Measurements from ENCODE around the gene CDC42EP5. TPM values are rescaled to one million over a fixed set of nuclear protein-coding genes. Genes with fewer than 3 reads are reported as not detected.

CDC42EP5 gene
- polyA plus RNA-seq, 4 donors = 24.1 to 61.0 (median 40.2) TPM

DNA sequence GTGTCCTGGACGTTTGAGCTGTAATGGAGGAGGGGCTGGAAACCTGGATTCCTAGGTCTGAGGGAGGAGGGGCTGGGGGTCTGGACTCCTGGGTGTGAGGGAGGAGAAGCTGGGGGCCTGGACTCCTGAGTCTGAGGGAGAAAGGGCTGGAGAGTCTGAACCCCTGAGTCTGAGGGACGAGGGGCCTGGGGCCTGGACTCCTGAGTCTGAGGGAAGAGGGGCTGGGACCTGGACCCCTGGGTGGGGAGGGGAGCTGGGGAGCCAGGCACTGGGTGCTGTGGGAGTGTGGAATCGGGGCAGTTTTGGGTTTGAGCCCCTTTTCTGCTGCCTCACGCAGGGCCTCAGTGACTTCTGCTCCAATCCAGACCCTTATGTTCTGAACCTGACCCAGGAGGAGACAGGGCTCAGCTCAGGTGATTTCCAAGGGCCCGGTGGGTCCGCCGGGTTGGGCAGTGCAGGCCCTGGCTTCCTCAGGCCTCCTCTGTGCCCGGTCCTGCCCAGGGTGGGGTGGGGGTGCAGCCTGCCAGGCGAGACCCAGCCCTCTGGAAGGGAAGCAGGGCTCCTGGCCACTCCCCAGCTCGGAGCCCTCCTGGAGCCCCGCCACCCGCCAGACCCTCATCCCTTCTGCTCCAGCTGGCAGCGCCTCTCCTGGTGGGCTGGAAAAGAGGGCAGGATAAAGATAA lies 43.4 kb downstream of the CDC42EP5 start:
- no peak for DNase-seq (ENCODE audit: low read depth in 4 of 4, low spot score in 3 of 4)

GRCh38 chr19:54429176-54429495 lies 44.0 kb downstream of the CDC42EP5 start:
- DNase-seq (ENCODE audit: low read depth in 4 of 4, low spot score in 3 of 4) = no peak

- no peak for DNase-seq (ENCODE audit: low read depth in 4 of 4, low spot score in 3 of 4)
These were observed 44.5 kb downstream of the CDC42EP5 start for GRCh38 chr19:54428323-54429175.

- DNase-seq (ENCODE audit: low read depth in 4 of 4, low spot score in 3 of 4) = no peak
These were observed 45.5 kb downstream of the CDC42EP5 start for GRCh38 chr19:54427586-54427985.

DNA sequence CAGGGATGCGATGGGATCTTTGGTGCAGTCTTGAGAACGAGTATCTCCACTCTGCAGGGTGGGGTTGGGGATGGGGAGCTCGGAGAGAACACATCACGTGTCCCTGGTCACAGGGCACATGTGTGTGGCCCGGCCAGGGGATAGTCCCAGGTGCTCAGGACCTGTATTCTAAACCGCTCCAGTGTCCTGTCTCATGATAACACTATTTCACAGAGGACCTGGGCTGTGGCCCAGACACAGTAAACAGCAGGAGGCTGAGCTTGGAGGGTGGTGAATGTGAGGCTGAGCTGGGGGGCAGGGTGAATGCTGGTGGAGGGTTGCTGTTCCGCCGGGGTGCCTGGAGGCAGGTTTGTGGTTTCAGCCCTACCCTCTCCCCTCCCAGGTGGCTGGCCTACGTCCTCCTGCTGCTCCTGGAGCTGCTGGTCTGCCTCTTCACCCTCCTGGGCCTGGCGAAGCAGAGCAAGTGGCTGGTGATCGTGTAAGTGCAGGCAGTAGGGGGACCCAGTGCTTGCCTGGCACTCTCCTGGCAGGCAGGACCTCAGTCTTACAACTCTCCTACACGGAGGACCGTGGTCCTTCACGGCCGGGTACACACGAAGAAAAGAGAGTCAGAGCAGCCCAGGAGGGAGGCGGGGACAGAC lies 46.7 kb downstream of the CDC42EP5 start:
- DNase-seq (ENCODE audit: low read depth in 4 of 4, low spot score in 3 of 4) = no peak

GRCh38 chr19:54425382-54425723 lies 47.7 kb downstream of the CDC42EP5 start:
- no peak for DNase-seq (ENCODE audit: low read depth in 4 of 4, low spot score in 3 of 4)

DNA sequence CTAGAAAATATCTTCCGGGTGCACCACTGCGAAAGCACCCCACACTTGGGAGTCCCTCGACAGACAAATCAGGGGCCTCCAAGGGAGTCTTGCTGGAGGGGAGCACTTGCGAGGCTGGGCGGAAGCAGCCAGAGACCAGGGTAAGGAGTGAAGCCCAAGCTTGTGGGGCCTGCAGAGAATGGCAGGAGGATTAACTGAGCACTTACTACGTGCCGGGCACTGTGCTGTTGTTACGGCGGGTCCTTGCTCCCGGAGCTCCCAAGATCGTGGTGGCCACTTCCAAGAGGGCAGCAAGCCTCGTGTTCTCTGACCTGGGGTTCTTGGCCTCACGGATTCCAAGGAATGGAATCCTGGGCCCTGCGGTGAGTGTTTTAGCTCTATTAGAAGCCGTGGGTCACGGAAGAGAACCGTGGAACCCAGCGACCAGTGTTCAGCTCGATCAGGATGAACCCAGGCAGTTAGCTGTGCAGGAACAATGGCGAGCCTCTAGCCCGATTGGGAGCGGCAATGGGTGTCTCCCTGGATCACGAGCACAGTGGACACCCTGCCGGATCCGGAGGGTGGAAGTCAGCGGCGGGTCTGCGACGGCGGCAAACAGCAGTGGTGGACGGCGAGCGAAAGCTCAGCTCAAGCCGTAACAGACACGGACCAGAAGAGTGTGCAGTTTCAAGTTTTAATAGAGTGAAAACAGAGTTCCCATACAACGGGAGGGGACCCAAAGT lies 48.3 kb downstream of the CDC42EP5 start:
- no peak for DNase-seq (ENCODE audit: low read depth in 4 of 4, low spot score in 3 of 4)

- no peak for DNase-seq (ENCODE audit: low read depth in 4 of 4, low spot score in 3 of 4)
These were observed 48.9 kb downstream of the CDC42EP5 start for GRCh38 chr19:54424201-54424600.

GRCh38 chr19:54422136-54422535 lies 51.0 kb downstream of the CDC42EP5 start:
- no peak for DNase-seq (ENCODE audit: low read depth in 4 of 4, low spot score in 3 of 4)

- DNase-seq (ENCODE audit: low read depth in 4 of 4, low spot score in 3 of 4) = no peak
These were observed 51.6 kb downstream of the CDC42EP5 start for GRCh38 chr19:54421521-54421920.

DNA sequence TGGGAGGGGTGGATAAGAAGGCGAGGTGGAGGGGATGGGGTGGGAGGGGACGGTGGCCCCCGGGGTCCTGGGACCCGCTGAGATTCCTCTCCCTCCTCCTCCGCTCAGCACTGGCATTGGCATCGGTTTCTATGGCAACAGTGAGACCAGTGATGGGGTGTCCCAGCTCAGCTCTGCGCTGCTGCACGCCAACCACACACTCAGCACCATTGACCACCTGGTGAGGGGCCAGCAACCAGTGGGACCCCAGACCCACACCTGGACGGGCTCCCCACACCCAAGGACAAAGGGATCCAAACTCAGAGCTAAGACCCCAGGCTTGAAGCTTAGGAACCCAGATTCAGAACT lies 52.0 kb downstream of the CDC42EP5 start:
- no peak for DNase-seq (ENCODE audit: low read depth in 4 of 4, low spot score in 3 of 4)

DNA sequence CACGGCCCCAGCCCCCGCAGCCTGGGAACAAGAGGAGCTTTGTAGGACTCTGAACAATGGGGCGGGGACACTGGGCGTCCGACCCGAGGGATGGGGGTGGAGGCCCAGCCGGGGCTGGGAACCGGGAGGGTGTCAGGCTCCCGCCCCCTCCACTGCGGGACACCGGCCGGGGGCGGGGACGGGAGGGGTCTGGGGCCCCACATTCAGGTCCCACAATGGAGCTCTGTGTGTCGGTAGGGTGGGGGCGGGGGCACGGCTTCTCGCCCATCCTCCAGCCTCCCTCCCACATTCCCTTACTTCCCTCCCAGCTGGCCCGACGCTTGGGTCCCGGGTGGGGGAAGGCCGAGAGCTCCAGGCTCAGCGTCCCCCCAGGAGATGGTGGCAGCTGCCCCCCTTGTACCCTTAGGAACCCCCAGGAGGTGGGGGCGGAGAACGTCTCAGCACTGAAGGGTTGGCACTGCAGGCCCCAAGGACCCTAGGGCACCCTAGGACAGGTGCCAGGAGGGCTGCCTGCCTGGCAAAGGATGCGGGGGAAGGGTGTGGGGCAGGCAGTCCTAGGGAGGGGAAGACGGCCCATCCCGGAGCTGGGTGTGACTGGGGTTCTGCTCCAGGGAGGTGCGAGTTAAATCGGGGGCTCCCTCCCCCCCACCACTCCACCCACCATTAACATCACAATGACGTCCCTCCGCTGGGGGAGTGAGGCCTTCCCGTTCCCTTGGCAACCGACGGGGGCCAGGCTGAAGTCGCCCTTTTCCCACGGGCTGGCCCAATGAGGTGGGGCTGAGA lies 52.5 kb downstream of the CDC42EP5 start:
- DNase-seq (ENCODE audit: low read depth in 4 of 4, low spot score in 3 of 4) = no peak

DNA sequence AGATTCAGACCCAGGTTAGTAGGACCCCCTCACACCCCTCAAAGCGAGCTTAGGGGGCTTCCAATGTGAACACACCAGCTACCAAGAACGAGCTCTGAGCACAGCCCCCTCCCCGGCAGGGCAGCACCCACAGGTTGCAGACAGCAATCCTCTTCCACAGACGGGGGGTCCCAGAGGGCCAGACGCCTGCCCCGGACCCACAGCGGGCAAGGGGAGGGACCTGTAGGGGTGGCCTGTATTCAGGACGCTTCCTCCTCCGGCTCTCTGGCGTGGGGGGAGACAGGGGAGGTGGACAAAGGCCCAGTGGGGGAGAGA lies 53.1 kb downstream of the CDC42EP5 start:
- DNase-seq (ENCODE audit: low read depth in 4 of 4, low spot score in 3 of 4) = no peak

DNA sequence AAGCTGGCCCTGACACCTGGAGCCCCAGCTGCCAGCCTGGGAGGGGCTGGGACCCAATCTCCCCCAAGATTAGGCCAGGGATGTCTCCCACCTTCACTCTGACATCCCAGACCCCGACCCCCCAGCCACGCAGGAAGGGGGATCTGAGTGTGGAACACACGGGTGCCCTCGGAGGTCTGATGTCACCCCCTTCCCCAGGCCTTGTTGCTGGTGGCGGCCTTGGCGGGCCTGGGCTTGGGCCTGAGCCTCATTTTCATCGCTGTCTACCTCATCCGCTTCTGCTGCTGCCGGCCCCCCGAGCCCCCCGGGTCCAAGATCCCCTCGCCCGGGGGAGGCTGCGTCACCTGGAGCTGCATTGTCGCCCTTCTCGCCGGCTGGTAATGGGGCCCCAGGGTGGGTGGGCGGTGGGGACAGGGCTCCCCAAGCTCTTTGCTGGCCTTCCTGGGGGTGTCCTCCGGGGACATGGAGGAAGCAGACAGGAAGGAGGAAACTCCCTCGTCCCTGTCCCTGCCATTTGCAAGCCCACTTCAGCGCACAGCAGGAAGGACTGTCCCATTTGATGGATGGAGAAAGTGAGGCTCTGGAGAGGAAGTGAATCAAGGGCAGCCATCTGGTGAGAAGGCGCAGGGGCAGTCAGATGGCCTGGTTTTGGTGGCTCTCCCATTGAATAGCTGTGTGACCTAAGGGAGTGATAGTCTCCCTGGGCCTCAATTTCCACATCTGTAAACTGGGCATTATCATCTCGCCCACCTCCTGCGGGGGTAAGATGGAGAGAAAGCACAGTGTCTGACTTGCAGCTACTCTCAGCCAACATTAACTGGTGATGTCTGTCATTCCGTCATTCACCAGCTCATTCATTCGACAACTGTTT lies 53.9 kb downstream of the CDC42EP5 start:
- no peak for DNase-seq (ENCODE audit: low read depth in 4 of 4, low spot score in 3 of 4)

- no peak for DNase-seq (ENCODE audit: low read depth in 4 of 4, low spot score in 3 of 4)
These were observed 54.8 kb downstream of the CDC42EP5 start for GRCh38 chr19:54418030-54418929.

DNA sequence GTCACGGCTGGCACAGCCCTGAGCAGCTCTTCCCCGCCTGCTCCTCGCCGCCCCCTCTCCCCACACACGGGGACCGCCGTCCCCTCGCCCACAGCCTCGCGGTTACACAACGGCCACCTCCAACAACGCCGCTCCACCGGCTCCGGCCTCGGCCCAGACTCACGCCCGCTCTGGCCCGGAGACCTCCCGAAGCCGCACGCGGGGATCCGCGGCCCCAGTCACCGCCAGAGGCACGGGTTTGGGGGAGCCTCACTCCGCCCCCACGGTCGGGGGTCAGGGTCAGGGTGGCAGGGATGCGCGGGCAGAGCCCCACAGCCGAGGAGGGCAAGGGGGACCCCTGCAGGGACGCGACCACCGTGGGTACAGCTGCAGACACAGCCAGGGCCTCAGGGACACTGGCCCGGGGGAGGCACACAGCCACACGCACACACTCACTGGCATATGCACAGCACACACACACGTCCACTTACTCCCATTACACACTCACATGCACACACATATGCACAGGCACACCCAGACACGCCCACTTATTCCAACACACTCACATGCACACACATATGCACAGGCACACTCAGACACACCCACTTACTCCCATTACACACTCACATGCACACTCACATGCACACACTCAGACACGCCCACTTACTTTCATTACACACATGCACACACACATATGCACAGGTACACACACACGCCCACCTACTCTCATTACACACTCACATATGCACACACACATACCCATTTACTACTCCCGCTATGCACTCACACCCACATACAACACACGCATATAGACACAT lies 56.2 kb downstream of the CDC42EP5 start:
- no peak for DNase-seq (ENCODE audit: low read depth in 4 of 4, low spot score in 3 of 4)

DNA sequence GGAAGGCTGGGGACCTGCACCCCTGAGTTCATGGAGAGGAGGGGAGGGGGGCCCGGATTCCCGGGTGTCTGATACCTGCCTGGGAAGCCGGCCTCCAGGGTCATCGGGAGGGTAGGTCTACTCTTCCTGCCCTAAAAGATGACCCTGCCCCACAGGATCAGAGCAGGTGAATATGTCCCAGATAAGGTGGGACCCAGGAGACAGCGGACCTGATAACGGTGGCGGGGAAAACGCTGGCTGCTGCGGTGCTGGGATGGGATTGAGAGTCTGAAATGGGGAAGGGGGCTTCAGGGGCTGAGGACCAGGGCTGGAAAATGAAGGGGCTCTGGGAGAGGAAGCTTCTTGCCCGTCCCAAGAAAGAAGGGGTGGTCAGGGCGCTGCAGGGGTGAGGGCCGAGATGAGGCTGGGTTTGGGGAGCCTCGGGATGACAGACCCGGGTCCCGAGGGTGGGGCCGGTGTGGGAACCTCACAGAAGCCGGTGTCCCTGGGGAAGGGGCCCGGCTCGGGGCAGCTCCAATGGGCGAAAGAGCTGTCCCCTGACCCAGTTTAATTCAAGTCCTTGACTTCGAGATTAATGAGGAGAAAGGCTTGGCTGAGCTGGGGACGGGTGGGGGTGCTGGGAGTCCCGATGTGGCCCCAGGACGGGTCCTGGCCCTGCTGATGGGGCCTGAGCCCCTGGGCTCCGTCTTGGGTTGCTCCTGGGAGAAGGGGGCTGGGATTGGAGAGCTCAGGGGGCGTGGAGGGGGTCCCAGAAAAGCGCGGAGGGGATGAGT lies 57.0 kb downstream of the CDC42EP5 start:
- DNase-seq (ENCODE audit: low read depth in 4 of 4, low spot score in 3 of 4) = no peak

All from left renal pelvis (tissue), 4 donors.